Neuronal stem cell (in vitro differentiated cells): ENCODE measurements around the gene ZNF658.
"Not testable (repeated sequence)": the region's sequence is repeated elsewhere in the genome, so short reads cannot be mapped to it uniquely, and the experiment has no call there.

ENCODE experiments used
- DNase-seq: peaks from one replicate; pipeline ENCODE4 v3.0.0-alpha.2; 2013; ENCODE audit warnings: low spot score
- H2AFZ ChIP-seq: one replicate; pipeline ENCODE4 v1.6.1; 2013; ENCODE audit warnings: mild to moderate bottlenecking, low read length, inconsistent platforms
- H2AK5ac ChIP-seq: 2 replicates; pipeline ENCODE4 v1.6.1; 2013; ENCODE audit warnings: low read depth, mild to moderate bottlenecking, inconsistent platforms, low read length, moderate library complexity, mixed read lengths
- H2BK120ac ChIP-seq: 2 replicates; pipeline ENCODE4 v1.6.1; 2013; ENCODE audit warnings: low read depth, mild to moderate bottlenecking, inconsistent platforms, low read length, moderate library complexity, mixed read lengths
- H2BK12ac ChIP-seq: one replicate; pipeline ENCODE4 v1.6.1; 2013; ENCODE audit warnings: low read length, inconsistent platforms
- H2BK15ac ChIP-seq: 2 replicates; pipeline ENCODE4 v1.6.1; 2013; ENCODE audit warnings: mild to moderate bottlenecking, low read length, inconsistent platforms, mixed read lengths
- H2BK5ac ChIP-seq: one replicate; pipeline ENCODE4 v1.6.1; 2013; ENCODE audit warnings: inconsistent platforms, mild to moderate bottlenecking, low read length, moderate library complexity
- H3K14ac ChIP-seq: one replicate; pipeline ENCODE4 v1.6.1; 2013; ENCODE audit warnings: low read length, inconsistent platforms
- H3K18ac ChIP-seq: 2 replicates; pipeline ENCODE4 v1.6.1; 2013; ENCODE audit warnings: low read length, inconsistent platforms
- H3K23ac ChIP-seq: 2 replicates; pipeline ENCODE4 v1.6.1; 2013; ENCODE audit warnings: low read depth, mild to moderate bottlenecking, mixed read lengths, low read length, inconsistent platforms; ENCODE audit not compliant: poor library complexity
- H3K27ac ChIP-seq: replicated peaks from 3 replicates; pipeline ENCODE4 v1.5.1; 2013; ENCODE audit warnings: low read length, inconsistent platforms
- H3K27me3 ChIP-seq, 3 experiments: 2 replicates each; pipeline ENCODE4 v1.6.1; 2013; ENCODE audit warnings: low read length in 3 of 3, mild to moderate bottlenecking in 2 of 3, inconsistent platforms in 1 of 3, low read depth in 1 of 3, mixed read lengths in 1 of 3, moderate library complexity in 1 of 3; ENCODE audit not compliant: control insufficient read depth in 3 of 3, insufficient read depth in 3 of 3
- H3K36me3 ChIP-seq, 2 donors: replicated peaks in 1 of 2; 2 replicates each; pipeline ENCODE4 v1.6.1; 2013; ENCODE audit warnings: low read length in 2 of 2; ENCODE audit not compliant: control insufficient read depth in 2 of 2, insufficient read depth in 2 of 2
- H3K4ac ChIP-seq: 2 replicates; pipeline ENCODE4 v1.6.1; 2013; ENCODE audit warnings: inconsistent platforms, mild to moderate bottlenecking, low read length, moderate library complexity
- H3K4me1 ChIP-seq, 2 donors: 1 replicate in 1 of 2; 2 replicates in 1 of 2; pipeline ENCODE4 v1.6.1; 2013; ENCODE audit warnings: low read length in 2 of 2, low read depth in 1 of 2; ENCODE audit not compliant: control insufficient read depth in 2 of 2, insufficient read depth in 1 of 2
- H3K4me2 ChIP-seq: one replicate; pipeline ENCODE4 v1.6.1; 2013; ENCODE audit warnings: mild to moderate bottlenecking, low read length, inconsistent platforms; ENCODE audit not compliant: insufficient read depth, poor library complexity, severe bottlenecking
- H3K4me3 ChIP-seq, 2 donors: 2 replicates each; pipeline ENCODE4 v1.5.1; 2013; ENCODE audit warnings: low read length in 2 of 2, mild to moderate bottlenecking in 2 of 2, inconsistent platforms in 1 of 2, moderate library complexity in 1 of 2
- H3K79me1 ChIP-seq: one replicate; pipeline ENCODE4 v1.6.1; 2013; ENCODE audit warnings: low read depth, mild to moderate bottlenecking, inconsistent platforms, low read length, moderate library complexity
- H3K9ac ChIP-seq: one replicate; pipeline ENCODE4 v1.6.1; 2013; ENCODE audit warnings: mild to moderate bottlenecking, low read depth, low read length, inconsistent platforms; ENCODE audit not compliant: poor library complexity
- H3K9me3 ChIP-seq, 2 donors: replicated peaks in 1 of 2; 2 replicates each; pipeline versions ENCODE3 to v1.6.1; 2013; ENCODE audit warnings: low read length in 2 of 2, mild to moderate bottlenecking in 2 of 2, inconsistent platforms in 1 of 2, low read depth in 1 of 2, mixed read lengths in 1 of 2, moderate library complexity in 1 of 2; ENCODE audit not compliant: control insufficient read depth in 2 of 2, insufficient read depth in 1 of 2
- H4K8ac ChIP-seq: one replicate; pipeline ENCODE4 v1.6.1; 2013; ENCODE audit warnings: low read depth, mild to moderate bottlenecking, inconsistent platforms, low read length, moderate library complexity
- H4K91ac ChIP-seq: one replicate; pipeline ENCODE4 v1.6.1; 2013; ENCODE audit warnings: low read length, low read depth, mild to moderate bottlenecking, inconsistent platforms; ENCODE audit not compliant: poor library complexity
- WGBS, 2 donors: extraction: QIAGEN DNeasy Blood & Tissue Kit; methylation state at CpG; one replicate each; pipeline ENCODE4 v1.1.7; 2013; ENCODE audit warnings: missing lambda C conversion rate in 2 of 2, mixed read lengths in 1 of 2; ENCODE audit not compliant: insufficient read length in 2 of 2, insufficient replicate concordance in 1 of 2; ENCODE audit errors: extremely low coverage in 2 of 2; 5-methylcytosine and 5-hydroxymethylcytosine counted together

Gene ZNF658

GRCh38 chr9:66920072-66920471 lies 19.5 kb downstream of the ZNF658 start:
- H2AK5ac ChIP-seq, H2BK5ac ChIP-seq, H2AFZ ChIP-seq, H2BK12ac ChIP-seq, H3K4me1 ChIP-seq, H3K36me3 ChIP-seq, H3K4me3 ChIP-seq, H3K27me3 ChIP-seq, H2BK15ac ChIP-seq, H3K4ac ChIP-seq, H3K23ac ChIP-seq, DNase-seq, H3K9ac ChIP-seq, H3K9me3 ChIP-seq, H3K4me2 ChIP-seq, H3K79me1 ChIP-seq, H4K8ac ChIP-seq, H3K14ac ChIP-seq, H4K91ac ChIP-seq, H2BK120ac ChIP-seq, H3K27ac ChIP-seq, H3K18ac ChIP-seq: not testable (repeated sequence)
- WGBS, 2 donors: no CpG with 5 or more reads among the region's 4 CpGs

DNA sequence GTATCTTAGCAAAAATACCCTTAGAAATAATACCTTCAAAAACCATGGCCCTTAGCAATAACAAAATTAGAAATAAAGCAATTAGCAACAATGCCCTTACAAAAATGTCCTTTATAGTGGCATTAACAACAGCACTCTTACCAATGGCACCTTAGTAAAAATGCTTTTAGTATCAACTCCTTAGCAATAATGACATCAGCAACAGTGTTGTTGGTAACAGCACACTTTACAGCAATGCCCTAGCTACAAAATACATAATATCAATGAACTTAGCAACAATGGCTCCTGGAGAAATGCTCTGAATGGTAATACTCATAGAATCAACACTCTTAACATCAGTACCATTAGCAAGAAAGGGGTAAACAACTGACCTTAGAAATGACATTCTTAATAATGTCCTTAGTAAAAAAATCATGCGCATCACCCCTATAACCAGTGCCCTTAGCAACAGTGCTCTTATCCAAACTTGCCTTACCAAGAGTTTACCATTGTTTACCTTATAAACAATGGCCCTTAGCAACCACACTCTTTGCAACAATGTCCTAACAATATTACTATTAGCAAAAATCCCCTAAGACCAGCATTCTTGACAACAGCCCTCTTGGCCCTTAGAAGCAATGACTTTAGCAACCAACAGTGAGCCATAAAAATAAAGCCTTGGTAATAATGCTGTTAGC lies 35.8 kb downstream of the ZNF658 start:
- no CpG with 5 or more reads among the region's 1 CpG for WGBS, 2 donors
- not testable (repeated sequence) for H3K4me2 ChIP-seq, H3K27ac ChIP-seq, H2AFZ ChIP-seq, H3K4me3 ChIP-seq, H3K4ac ChIP-seq, H4K8ac ChIP-seq, H2BK5ac ChIP-seq, H2AK5ac ChIP-seq, H3K18ac ChIP-seq, H3K9ac ChIP-seq, H4K91ac ChIP-seq, H2BK15ac ChIP-seq, H3K27me3 ChIP-seq, H3K23ac ChIP-seq, H3K79me1 ChIP-seq, H3K4me1 ChIP-seq, H2BK120ac ChIP-seq, DNase-seq, H2BK12ac ChIP-seq, H3K36me3 ChIP-seq, H3K14ac ChIP-seq, H3K9me3 ChIP-seq

DNA sequence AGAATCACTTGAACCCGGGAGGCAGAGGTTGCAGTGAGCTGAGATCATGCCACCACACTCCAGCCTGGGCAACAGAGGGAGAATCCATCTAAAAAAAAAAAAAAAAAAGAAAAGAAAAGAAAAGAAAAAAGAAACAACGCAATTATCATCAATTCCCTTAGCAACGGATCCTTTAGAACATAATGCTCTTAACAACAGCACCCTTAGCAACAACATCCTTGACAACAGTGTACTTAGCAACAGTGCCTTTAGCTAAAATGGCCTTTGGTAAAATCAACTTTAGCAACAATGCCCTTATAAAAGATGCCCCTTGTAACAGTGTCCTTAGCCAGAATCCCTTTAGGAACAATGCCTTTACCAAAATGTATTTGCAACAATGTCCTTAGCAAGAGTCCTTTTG lies 37.1 kb downstream of the ZNF658 start:
- H3K4ac ChIP-seq, H2BK5ac ChIP-seq, H3K27ac ChIP-seq, H3K9ac ChIP-seq, H3K4me3 ChIP-seq, H2BK15ac ChIP-seq, H2BK120ac ChIP-seq, H3K27me3 ChIP-seq, H2BK12ac ChIP-seq, H4K91ac ChIP-seq, H3K4me2 ChIP-seq, H3K36me3 ChIP-seq, H2AK5ac ChIP-seq, H3K4me1 ChIP-seq, H3K9me3 ChIP-seq, H4K8ac ChIP-seq, H3K79me1 ChIP-seq, H3K23ac ChIP-seq, H3K14ac ChIP-seq, H3K18ac ChIP-seq, H2AFZ ChIP-seq, DNase-seq: not testable (repeated sequence)
- WGBS, 2 donors: no CpG with 5 or more reads among the region's 3 CpGs

- not testable (repeated sequence) for H2AFZ ChIP-seq, H3K9me3 ChIP-seq, H3K23ac ChIP-seq, H3K36me3 ChIP-seq, H3K18ac ChIP-seq, H2BK120ac ChIP-seq, H3K4me3 ChIP-seq, H4K91ac ChIP-seq, DNase-seq, H3K4me1 ChIP-seq, H3K14ac ChIP-seq, H3K79me1 ChIP-seq, H3K4ac ChIP-seq, H2BK15ac ChIP-seq, H3K27me3 ChIP-seq, H4K8ac ChIP-seq, H2AK5ac ChIP-seq, H2BK5ac ChIP-seq, H3K9ac ChIP-seq, H2BK12ac ChIP-seq, H3K27ac ChIP-seq, H3K4me2 ChIP-seq
- WGBS, 2 donors: no CpG with 5 or more reads among the region's 5 CpGs
Observed at GRCh38 chr9:66938322-66938721, 37.8 kb downstream of the ZNF658 start.
